ENCODE data around the gene C21orf58.
"Not testable (repeated sequence)": the region's sequence is repeated elsewhere in the genome, so short reads cannot be mapped to it uniquely, and the experiment has no call there.

The C21orf58 gene

GRCh38 chr21:46323227-46323709 is 402 bp downstream of the C21orf58 start:
- no peak for DNase-seq

- no peak for DNase-seq
These were observed 1.1 kb downstream of the C21orf58 start for GRCh38 chr21:46322351-46323226.

GRCh38 chr21:46320331-46320801 is 3.3 kb downstream of the C21orf58 start:
- DNase-seq = no peak

GRCh38 chr21:46319186-46319585 is 4.5 kb downstream of the C21orf58 start:
- no peak for DNase-seq

- no peak for DNase-seq
These were observed 5.2 kb downstream of the C21orf58 start for GRCh38 chr21:46318464-46318845.

- no peak for DNase-seq
These were observed 5.8 kb downstream of the C21orf58 start for GRCh38 chr21:46317710-46318463.

GRCh38 chr21:46316708-46317324 is 6.9 kb downstream of the C21orf58 start:
- no peak for DNase-seq

GRCh38 chr21:46314441-46315020 is 9.1 kb downstream of the C21orf58 start:
- DNase-seq = no peak

GRCh38 chr21:46312949-46313348 is 10.7 kb downstream of the C21orf58 start:
- no peak for DNase-seq

GRCh38 chr21:46311568-46311967 is 12.1 kb downstream of the C21orf58 start:
- DNase-seq = no peak

- DNase-seq = not testable (repeated sequence)
These were observed 13.4 kb downstream of the C21orf58 start for GRCh38 chr21:46310260-46310659.

GRCh38 chr21:46308431-46308830 is 15.2 kb downstream of the C21orf58 start:
- DNase-seq = no peak

- DNase-seq = no peak
These were observed 16.0 kb downstream of the C21orf58 start for GRCh38 chr21:46307625-46308024.

GRCh38 chr21:46304955-46305354 is 18.7 kb downstream of the C21orf58 start:
- DNase-seq = peak; percentile 17

- no peak for DNase-seq
These were observed 19.2 kb downstream of the C21orf58 start for GRCh38 chr21:46304437-46304836.

GRCh38 chr21:46301759-46302158 is 21.9 kb downstream of the C21orf58 start:
- no peak for DNase-seq

- DNase-seq = no peak
These were observed 24.5 kb downstream of the C21orf58 start for GRCh38 chr21:46299167-46299566.

GRCh38 chr21:46297338-46298271 is 26.1 kb downstream of the C21orf58 start:
- DNase-seq = no peak

GRCh38 chr21:46295996-46296752 is 27.5 kb downstream of the C21orf58 start:
- DNase-seq = peak; percentile 49

GRCh38 chr21:46295177-46295770 is 28.4 kb downstream of the C21orf58 start:
- DNase-seq = no peak
